ENCODE results near the gene PDZD2. TPM values are rescaled to one million over a fixed set of nuclear protein-coding genes. Genes with fewer than 3 reads are reported as not detected.

Gene PDZD2
- total and polyA plus RNA-seq, 4 donors, result 2.8 to 18.0 (median 5.3) TPM

DNA sequence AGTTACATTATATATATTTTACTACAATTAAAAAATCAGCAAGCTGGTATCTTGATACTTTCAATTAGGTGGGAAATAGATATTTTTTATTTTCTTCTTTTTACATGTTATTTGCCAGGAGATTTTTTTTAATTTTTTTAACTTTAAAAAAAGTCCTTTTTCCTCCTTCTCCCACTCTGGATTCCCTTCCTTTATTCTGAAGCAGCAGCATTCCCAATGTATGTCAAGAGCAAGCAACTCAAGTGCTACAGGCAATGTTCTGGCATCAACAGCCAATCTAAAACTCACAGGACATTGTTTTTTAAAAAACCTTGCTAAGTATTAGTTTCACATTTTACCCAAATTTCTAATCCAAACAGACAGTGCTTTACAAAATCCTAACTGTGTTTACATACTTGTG lies 493.8 kb downstream of the PDZD2 start:
- intact Hi-C loops (cut with DNase I), result no loop called here
- H3K27me3 ChIP-seq (ENCODE audit: control insufficient read depth in 1 of 2, insufficient read depth in 2 of 2, low read length in 1 of 2), result no peaks in the 10 kb centered on the region
- H3K4me3 ChIP-seq (ENCODE audit: low read length in 2 of 2), result no peak overlapping the region
- ATAC-seq (ENCODE audit: low FRiP score) (no peak), DNase-seq (no peak)
- no peaks in the 10 kb centered on the region for H3K9me3 ChIP-seq (ENCODE audit: control insufficient read depth, low read length)
- peaks cover 2% of the 10 kb centered on the region in 2 donors for H3K4me1 ChIP-seq (ENCODE audit: control insufficient read depth in 1 of 2, insufficient read depth in 2 of 2, low read length in 2 of 2)
- no peak overlapping the region for H3K27ac ChIP-seq (ENCODE audit: low read depth in 1 of 2, low read length in 2 of 2)
- H3K36me3 ChIP-seq (ENCODE audit: control insufficient read depth in 1 of 2, insufficient read depth in 2 of 2, low read length in 1 of 2), result peaks cover 0 to 2% of the 10 kb centered on the region in 2 donors

DNA sequence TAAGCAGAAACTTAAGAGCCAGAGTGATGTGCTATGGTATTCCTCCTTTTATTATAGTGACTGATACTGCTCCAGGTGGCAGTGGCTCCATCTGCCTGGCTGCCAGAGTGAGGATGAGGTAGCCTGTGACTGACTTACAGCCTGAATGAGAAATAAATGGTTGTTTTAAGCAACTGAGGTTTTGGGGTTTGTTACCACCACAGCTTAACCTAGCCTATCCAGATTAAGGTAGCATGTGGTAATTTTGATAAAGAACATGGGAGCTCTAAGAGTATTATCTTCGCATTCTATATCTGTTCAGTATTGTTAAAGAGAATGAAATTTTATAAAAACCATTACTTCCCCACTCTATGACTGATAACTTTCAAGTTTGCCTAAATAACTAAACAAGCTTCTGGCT lies 496.2 kb downstream of the PDZD2 start:
- Histone ChIP-seq H3K9me3 (ENCODE audit: control insufficient read depth, low read length) (no peaks in the 10 kb centered on the region), H3K4me3 (ENCODE audit: low read length in 2 of 2) (no peak overlapping the region), H3K4me1 (ENCODE audit: control insufficient read depth in 1 of 2, insufficient read depth in 2 of 2, low read length in 2 of 2) (peaks cover 2% of the 10 kb centered on the region in 2 donors), H3K27ac (ENCODE audit: low read depth in 1 of 2, low read length in 2 of 2) (no peak overlapping the region), H3K36me3 (ENCODE audit: control insufficient read depth in 1 of 2, insufficient read depth in 2 of 2, low read length in 1 of 2) (peaks cover 0 to 2% of the 10 kb centered on the region in 2 donors), H3K27me3 (ENCODE audit: control insufficient read depth in 1 of 2, insufficient read depth in 2 of 2, low read length in 1 of 2) (no peaks in the 10 kb centered on the region)
- ATAC-seq (ENCODE audit: low FRiP score) (no peak), DNase-seq (no peak)
- 96 to 100% methylated on average over 1 of the region's 1 CpG for WGBS, 2 donors
- intact Hi-C loops (cut with DNase I), result no loop called here

DNA sequence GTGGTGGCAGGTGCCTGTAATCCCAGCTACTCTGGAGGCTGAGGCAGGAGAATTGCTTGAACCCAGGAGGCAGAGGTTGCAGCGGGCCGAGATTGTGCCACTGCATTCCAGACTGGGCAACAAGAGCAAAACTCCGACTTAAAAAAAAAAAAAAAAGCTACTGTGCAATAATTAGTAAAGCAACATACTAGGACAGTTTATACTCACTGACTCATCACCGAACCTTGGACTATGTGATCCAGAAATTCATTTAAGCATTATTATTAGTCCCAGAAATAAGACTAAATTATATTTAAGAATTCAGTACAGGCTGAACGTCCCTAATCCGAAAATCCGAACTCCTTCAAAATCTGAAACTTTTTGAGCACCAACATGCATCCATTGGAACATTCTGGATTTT lies 497.4 kb downstream of the PDZD2 start:
- intact Hi-C loops (cut with DNase I), result no loop called here
- peaks cover 2% of the 10 kb centered on the region in 2 donors for H3K4me1 ChIP-seq (ENCODE audit: control insufficient read depth in 1 of 2, insufficient read depth in 2 of 2, low read length in 2 of 2)

DNA sequence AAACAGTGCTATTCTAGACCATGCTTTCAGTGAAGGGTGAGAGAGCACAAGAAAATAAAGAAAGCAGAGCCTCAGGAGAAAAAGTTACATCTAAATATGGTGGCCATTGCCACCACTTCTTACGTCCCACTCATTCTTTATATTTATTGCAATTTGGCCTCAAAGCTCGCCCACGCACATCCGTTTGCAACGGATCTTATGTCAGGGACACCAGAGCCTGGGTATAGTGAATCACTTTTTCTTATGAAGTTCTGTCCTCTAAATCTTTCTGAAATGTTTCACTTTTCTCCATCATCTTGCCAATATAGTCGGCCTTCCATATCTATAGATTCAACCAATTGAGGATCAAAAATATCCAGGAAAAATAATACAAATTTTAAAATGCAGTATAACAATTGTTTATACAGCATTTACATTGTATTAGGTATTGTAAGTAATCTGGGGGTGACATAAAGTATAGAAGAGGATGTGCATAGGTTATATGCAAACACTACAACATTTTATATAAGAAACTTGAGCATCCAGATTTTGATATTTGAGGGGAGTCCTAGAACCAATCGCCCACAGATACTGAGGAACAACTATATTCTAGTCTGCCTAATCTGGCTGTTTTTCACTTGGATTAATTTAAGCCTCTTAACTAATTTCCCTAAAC lies 500.0 kb downstream of the PDZD2 start:
- DNase-seq, result no peak
- no peaks in the 10 kb centered on the region for H3K4me1 ChIP-seq (ENCODE audit: control insufficient read depth in 1 of 2, insufficient read depth in 2 of 2, low read length in 2 of 2)
- H3K27me3 ChIP-seq (ENCODE audit: control insufficient read depth in 1 of 2, insufficient read depth in 2 of 2, low read length in 1 of 2), result no peaks in the 10 kb centered on the region
- intact Hi-C loops (cut with DNase I), result no loop called here
- 87 to 88% methylated on average over 7 of the region's 7 CpGs for WGBS, 2 donors
- H3K27ac ChIP-seq (ENCODE audit: low read depth in 1 of 2, low read length in 2 of 2), result no peak overlapping the region
- H3K9me3 ChIP-seq (ENCODE audit: control insufficient read depth, low read length), result no peaks in the 10 kb centered on the region
- ATAC-seq (ENCODE audit: low FRiP score), result no peak
- H3K4me3 ChIP-seq (ENCODE audit: low read length in 2 of 2), result no peak overlapping the region
- H3K36me3 ChIP-seq (ENCODE audit: control insufficient read depth in 1 of 2, insufficient read depth in 2 of 2, low read length in 1 of 2), result peaks cover 0 to 2% of the 10 kb centered on the region in 2 donors

More for the DNA sequence above, 497.4 kb downstream of the PDZD2 start:
- Histone ChIP-seq H3K36me3 (ENCODE audit: control insufficient read depth in 1 of 2, insufficient read depth in 2 of 2, low read length in 1 of 2) (peaks cover 0 to 2% of the 10 kb centered on the region in 2 donors), H3K27ac (ENCODE audit: low read depth in 1 of 2, low read length in 2 of 2) (no peak overlapping the region), H3K9me3 (ENCODE audit: control insufficient read depth, low read length) (no peaks in the 10 kb centered on the region), H3K27me3 (ENCODE audit: control insufficient read depth in 1 of 2, insufficient read depth in 2 of 2, low read length in 1 of 2) (no peaks in the 10 kb centered on the region), H3K4me3 (ENCODE audit: low read length in 2 of 2) (no peak overlapping the region)
- ATAC-seq (ENCODE audit: low FRiP score), result no peak
- 78 to 81% methylated on average over 7 of the region's 7 CpGs for WGBS, 2 donors
- DNase-seq, result no peak

DNA sequence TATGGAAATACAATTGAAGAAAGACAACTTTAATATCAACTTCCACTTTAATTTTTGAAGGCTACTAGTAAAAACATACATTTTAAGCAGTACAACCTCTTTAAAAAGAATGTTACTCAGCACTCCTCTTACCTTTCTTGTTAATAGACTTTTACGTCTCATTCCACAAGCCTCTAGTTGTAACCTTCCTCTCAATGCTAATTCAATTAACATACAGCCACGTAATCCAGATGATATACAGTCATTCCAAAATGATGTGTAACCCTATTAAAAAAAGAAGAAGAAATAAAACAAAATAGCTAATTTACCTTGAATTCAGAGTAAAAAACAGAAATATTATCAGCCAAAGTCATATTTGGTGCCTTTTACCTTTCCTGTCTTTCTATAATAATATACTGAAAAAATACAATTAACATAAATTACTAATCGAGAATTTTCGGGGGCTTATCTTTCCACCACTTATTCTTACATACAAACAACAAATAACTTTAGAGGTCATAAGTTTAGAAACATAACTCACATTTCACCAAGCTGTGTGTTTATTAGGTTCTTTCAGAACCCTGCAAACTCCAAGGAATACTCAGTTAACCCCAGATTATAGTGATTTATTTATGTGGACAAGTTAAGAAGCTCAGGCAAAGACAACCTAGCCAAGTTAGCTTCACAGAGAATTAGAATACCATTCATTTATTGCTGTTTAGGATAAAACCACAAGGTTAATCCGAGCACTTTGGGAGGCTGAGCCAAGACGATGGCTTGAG lies 504.9 kb downstream of the PDZD2 start:
- Histone ChIP-seq H3K4me1 (ENCODE audit: control insufficient read depth in 1 of 2, insufficient read depth in 2 of 2, low read length in 2 of 2) (peaks cover 8 to 16% of the 10 kb centered on the region in 2 donors), H3K27me3 (ENCODE audit: control insufficient read depth in 1 of 2, insufficient read depth in 2 of 2, low read length in 1 of 2) (no peaks in the 10 kb centered on the region), H3K27ac (ENCODE audit: low read depth in 1 of 2, low read length in 2 of 2) (no peak overlapping the region), H3K9me3 (ENCODE audit: control insufficient read depth, low read length) (no peaks in the 10 kb centered on the region), H3K36me3 (ENCODE audit: control insufficient read depth in 1 of 2, insufficient read depth in 2 of 2, low read length in 1 of 2) (no peaks in the 10 kb centered on the region), H3K4me3 (ENCODE audit: low read length in 2 of 2) (no peak overlapping the region)
- ATAC-seq (ENCODE audit: low FRiP score) (no peak), DNase-seq (no peak)
- intact Hi-C loops (cut with DNase I), result no loop called here
- 75 to 81% methylated on average over 6 of the region's 6 CpGs for WGBS, 2 donors

DNA sequence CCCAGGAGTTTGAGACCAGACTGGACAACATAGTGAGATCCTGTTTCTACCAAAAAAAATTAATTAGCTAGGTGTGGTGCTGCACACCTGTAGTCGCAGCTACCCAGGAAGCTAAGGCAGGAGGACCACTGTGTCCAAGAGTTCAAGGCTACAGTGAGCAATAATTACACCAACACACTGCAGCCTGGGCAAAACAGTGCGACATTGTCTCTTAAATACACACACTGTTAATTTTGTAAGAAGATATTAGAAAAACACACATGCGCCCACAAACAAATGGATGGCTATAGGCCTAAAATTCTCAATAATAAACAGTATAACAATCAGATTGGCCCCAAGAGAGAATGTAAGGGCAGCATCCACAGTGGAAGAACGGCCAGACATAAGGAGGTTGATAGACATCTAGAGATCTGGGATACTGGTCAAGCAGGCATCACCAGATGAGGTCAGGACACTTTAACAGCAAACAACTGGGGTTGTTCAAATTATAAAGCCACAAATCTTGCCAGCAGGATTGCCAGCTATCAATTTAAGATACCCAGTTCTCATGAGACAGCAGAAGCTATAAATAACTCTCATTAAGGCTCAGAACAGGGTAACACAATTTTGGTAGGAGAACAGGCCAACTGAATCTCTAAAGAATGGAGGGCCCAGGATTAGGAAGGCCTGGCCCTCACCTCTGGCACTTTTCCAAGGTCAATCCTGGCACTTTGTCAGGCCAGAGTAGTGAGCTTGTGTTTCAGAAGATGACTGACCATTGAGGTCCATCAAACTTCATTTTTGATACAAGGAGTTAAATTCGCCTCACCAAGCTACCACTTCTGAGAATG lies 505.7 kb downstream of the PDZD2 start:
- no peaks in the 10 kb centered on the region for H3K36me3 ChIP-seq (ENCODE audit: control insufficient read depth in 1 of 2, insufficient read depth in 2 of 2, low read length in 1 of 2)

DNA sequence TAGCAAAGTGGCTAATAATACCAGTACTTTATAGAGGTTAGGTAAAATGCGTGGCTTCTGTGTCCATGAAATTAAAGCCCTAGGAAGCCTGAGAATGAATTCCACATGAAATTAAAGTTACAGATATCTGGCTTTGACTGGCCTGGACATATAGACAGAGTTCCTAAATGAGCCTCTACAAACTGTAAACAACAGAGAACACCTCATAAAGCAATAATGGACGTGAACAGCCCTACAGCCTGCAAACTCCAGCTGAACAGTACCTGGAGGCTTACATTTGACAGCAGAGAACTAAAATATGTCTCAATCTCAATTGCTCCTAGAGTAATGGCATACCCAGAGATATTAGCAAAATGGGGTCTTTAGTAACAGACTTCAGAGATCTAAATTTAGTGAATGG lies 506.4 kb downstream of the PDZD2 start:
- ATAC-seq (ENCODE audit: low FRiP score) (no peak), DNase-seq (no peak)
- no peaks in the 10 kb centered on the region for H3K36me3 ChIP-seq (ENCODE audit: control insufficient read depth in 1 of 2, insufficient read depth in 2 of 2, low read length in 1 of 2)
- H3K4me1 ChIP-seq (ENCODE audit: control insufficient read depth in 1 of 2, insufficient read depth in 2 of 2, low read length in 2 of 2), result peaks cover 8 to 16% of the 10 kb centered on the region in 2 donors
- no peaks in the 10 kb centered on the region for H3K9me3 ChIP-seq (ENCODE audit: control insufficient read depth, low read length)
- H3K27me3 ChIP-seq (ENCODE audit: control insufficient read depth in 1 of 2, insufficient read depth in 2 of 2, low read length in 1 of 2), result no peaks in the 10 kb centered on the region
- H3K4me3 ChIP-seq (ENCODE audit: low read length in 2 of 2), result no peak overlapping the region
- intact Hi-C loops (cut with DNase I), result no loop called here
- no peak overlapping the region for H3K27ac ChIP-seq (ENCODE audit: low read depth in 1 of 2, low read length in 2 of 2)
- 52 to 66% methylated on average over 2 of the region's 2 CpGs for WGBS, 2 donors

More for the DNA sequence above, 505.7 kb downstream of the PDZD2 start:
- WGBS, 2 donors, result 85 to 90% methylated on average over 5 of the region's 5 CpGs
- Histone ChIP-seq H3K27me3 (ENCODE audit: control insufficient read depth in 1 of 2, insufficient read depth in 2 of 2, low read length in 1 of 2) (no peaks in the 10 kb centered on the region), H3K9me3 (ENCODE audit: control insufficient read depth, low read length) (no peaks in the 10 kb centered on the region), H3K27ac (ENCODE audit: low read depth in 1 of 2, low read length in 2 of 2) (no peak overlapping the region), H3K4me3 (ENCODE audit: low read length in 2 of 2) (no peak overlapping the region), H3K4me1 (ENCODE audit: control insufficient read depth in 1 of 2, insufficient read depth in 2 of 2, low read length in 2 of 2) (peaks cover 8 to 16% of the 10 kb centered on the region in 2 donors)
- ATAC-seq (ENCODE audit: low FRiP score) (no peak), DNase-seq (no peak)
- intact Hi-C loops (cut with DNase I), result no loop called here

DNA sequence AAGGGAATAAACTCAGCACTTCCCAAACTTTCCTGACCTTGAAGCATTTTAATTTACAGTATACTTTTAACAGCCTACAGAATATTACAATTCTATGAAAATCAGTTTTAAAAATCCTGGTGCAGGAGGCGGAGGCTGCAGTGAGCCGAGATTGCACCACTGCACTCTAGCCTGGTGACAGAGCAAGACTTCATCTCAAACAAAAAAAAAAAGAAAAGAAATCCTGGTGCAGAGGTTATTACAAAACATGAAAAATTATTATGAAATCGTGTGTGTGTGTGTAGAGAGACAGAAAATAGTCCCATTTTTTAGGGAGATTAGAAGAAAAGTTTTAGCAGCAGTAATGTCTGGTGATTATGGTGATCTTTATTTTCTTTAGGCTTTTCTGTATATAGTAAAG lies 508.3 kb downstream of the PDZD2 start:
- H3K27me3 ChIP-seq (ENCODE audit: control insufficient read depth in 1 of 2, insufficient read depth in 2 of 2, low read length in 1 of 2), result no peaks in the 10 kb centered on the region
- ATAC-seq (ENCODE audit: low FRiP score), result no peak

More for the DNA sequence above, 508.3 kb downstream of the PDZD2 start:
- H3K9me3 ChIP-seq (ENCODE audit: control insufficient read depth, low read length), result no peaks in the 10 kb centered on the region
- H3K4me1 ChIP-seq (ENCODE audit: control insufficient read depth in 1 of 2, insufficient read depth in 2 of 2, low read length in 2 of 2), result peaks cover 8 to 16% of the 10 kb centered on the region in 2 donors
- intact Hi-C loops (cut with DNase I), result no loop called here
- no peak for DNase-seq
- H3K4me3 ChIP-seq (ENCODE audit: low read length in 2 of 2), result no peak overlapping the region
- no peak overlapping the region for H3K27ac ChIP-seq (ENCODE audit: low read depth in 1 of 2, low read length in 2 of 2)
- no peaks in the 10 kb centered on the region for H3K36me3 ChIP-seq (ENCODE audit: control insufficient read depth in 1 of 2, insufficient read depth in 2 of 2, low read length in 1 of 2)
- WGBS, 2 donors, result 74 to 76% methylated on average over 3 of the region's 3 CpGs

Data from aorta (tissue), 5 donors.